GDM1 (cell line): ENCODE data around the gene STX18.
"Not testable (repeated sequence)": the region's sequence is repeated elsewhere in the genome, so short reads cannot be mapped to it uniquely, and the experiment has no call there.

ENCODE experiments used
- DNase-seq: peaks from one replicate; lab custom pipeline; 2025; lab: John Stamatoyannopoulos, UW

Gene STX18

DNA sequence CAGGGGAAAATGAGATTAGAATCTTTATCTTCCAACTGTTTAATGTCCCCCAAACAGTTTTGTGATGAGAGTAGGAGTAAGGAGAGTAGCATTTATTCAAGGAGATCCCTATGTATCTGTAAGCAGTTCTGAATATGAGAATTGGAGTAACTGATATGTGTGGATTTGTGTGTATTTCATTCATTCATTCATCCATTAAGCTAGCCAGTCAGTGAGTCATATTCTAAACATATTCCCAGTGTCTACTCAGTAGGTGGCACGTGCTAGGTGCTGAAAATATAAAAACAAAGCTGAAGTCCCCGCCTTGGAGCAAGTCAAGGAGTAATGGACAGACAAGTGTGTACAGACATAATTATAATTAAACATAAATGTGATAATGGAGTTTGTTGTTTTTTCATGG lies 12.4 kb upstream of the STX18 start:
- no peak for DNase-seq

- DNase-seq: not testable (repeated sequence)
Measured at GRCh38 chr4:4552042-4552441, 10.2 kb upstream of the STX18 start.

DNA sequence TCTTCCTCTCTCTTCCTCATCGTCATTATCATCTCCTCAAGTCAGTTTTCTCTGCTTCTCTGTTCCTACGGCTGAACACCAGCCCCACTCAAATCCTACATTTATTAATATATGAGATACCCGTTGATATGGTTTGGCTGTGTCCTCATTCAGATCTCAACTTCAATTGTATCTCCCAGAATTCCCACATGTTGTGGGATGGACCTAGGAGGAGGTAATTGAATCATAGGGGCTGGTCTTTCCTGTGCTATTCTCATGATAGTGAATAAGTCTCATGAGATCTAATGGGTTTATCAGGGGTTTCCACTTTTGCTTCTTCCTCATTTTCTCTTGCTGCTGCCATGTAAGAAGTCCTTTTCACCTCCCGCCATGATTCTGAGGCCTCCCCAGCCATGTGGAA lies 8.3 kb upstream of the STX18 start:
- not testable (repeated sequence) for DNase-seq

DNA sequence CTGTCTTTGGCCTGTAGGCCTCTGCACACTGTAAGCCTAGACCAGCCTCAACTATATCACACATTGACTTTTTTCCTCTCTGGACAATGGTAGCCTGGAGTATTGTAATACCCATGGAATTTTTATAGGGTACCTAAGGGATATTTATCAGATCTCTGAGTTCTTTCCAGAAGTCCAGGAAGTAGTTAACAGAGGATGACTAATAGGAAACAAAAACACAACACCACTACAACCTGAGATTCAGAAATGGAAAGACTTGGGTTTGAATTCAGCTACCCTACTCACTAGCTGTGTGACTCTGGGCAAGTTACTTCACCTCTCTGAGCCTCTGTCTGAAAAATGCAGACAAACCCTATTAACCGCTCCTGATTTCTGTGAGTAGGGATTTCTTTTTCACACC lies 7.7 kb upstream of the STX18 start:
- no peak for DNase-seq

DNA sequence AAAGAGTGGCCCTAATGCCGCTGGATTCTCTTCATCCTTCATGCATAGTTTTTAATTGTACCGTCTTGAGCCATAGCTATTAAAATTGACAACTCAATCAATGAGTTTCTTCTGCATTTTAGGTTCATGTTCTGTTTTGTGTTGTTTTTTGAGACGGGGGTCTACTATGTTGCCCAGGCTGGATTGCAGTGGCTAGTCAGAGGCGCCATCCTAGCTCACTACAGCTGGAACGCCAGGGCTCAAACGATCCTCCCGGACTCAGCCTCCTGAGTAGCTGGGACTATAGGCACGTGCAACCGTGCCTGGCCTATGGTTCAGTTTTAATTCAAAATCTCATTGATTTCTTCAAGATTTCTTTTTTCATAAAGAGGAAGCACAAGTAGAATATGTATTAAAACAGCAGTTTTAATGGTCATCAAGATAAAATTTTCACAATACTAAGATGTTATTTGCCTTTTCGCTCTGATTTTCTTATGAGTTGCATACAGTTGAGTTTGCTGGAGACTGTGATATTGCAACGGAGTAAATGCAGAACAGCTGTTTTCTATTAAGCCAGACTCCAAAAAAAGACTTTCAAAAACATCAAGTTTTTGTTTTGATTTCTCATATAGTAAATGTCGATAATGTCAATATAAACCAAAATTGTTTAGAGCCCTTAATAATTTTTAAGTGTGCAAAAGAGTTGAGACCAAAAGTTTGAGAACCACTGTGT lies 1.1 kb upstream of the STX18 start:
- DNase-seq: no peak

- DNase-seq: no peak
Measured at GRCh38 chr4:4541040-4541631, 712 bp downstream of the STX18 start.

- no peak for DNase-seq
Measured at GRCh38 chr4:4539481-4539880, 2.4 kb downstream of the STX18 start.

- DNase-seq: no peak
Measured at GRCh38 chr4:4535590-4535989, 6.3 kb downstream of the STX18 start.

DNA sequence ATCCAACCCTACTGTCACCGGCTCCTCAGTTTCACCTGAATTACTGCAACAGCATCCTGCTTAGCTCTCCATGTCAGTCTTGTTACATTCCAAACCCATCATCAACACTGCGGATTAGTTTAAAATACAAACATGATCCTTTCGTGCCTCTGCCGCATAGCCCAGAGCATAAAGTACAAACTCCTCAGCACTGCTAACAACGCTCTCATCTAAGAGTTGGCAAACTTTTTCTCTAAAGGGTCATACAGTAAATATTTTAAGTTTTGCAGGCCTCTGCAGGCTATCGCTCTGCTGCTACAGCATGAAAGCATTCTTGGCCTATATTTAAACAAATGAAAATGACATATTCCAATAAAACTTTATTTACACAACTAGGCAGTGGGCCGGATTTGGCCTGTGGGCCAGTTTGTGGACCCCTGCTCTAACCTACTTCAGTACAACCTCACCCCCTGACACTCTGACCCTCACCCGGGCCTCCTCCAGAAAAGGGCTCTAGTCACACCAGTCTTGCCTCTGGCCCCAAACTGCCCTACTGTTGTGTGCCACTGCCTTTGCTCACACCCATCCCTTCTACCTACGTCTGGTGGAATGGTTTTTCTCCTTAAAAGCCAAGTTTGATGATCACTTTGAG lies 7.2 kb downstream of the STX18 start:
- DNase-seq: no peak

DNA sequence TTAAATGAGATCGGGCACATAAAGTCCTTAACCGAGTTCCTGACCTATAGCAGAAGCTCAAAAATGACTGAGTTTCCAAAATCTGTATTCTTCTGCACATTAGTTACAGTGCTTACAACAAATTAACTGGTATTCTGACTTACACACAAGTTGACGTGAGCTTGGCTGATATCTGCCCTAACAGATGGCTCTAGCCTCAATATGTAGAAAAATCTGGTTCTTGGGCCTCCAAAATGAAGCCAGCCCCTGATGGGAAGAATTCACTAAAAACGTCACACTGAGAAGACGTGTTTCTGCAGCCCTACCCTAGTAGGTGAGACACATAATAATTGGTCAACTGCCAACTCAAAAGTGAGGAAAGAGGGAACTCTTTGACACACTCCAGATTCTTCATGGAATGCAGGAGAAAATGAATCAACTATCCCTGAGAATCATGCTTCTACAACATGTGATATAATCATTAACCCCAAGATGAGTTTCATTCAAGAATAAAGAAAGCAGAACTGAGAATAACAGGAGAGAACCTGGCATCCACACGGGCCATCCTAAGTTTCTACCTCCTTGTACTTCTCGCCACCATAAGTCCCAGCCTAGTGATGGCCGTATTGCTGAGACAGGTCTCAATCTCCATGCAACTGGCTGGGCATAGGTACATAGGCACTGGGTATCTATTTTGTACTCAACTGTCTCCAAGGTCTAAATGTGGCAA lies 8.2 kb downstream of the STX18 start:
- no peak for DNase-seq

GRCh38 chr4:4532371-4533154 lies 9.3 kb downstream of the STX18 start:
- DNase-seq: no peak

- no peak for DNase-seq
Measured at GRCh38 chr4:4529392-4529791, 12.5 kb downstream of the STX18 start.

DNA sequence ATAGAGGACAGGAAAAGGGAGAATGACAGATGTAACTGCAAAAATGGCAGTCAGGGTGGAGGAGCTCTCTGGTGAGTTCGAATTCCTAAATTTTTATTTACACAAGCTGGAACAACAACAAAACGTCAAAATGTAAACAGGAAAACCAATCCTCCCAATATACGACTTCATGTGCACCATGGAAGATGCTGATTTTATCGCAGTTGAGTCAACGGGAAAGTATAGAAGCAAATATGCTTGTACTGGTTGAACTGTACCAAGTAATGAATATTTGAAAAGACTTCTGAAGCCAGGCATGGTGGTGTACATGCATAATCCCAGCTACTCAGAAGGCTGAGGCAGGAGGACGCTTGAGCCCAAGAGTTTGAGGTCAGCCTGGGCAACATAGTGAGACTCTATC lies 15.4 kb downstream of the STX18 start:
- no peak for DNase-seq

DNA sequence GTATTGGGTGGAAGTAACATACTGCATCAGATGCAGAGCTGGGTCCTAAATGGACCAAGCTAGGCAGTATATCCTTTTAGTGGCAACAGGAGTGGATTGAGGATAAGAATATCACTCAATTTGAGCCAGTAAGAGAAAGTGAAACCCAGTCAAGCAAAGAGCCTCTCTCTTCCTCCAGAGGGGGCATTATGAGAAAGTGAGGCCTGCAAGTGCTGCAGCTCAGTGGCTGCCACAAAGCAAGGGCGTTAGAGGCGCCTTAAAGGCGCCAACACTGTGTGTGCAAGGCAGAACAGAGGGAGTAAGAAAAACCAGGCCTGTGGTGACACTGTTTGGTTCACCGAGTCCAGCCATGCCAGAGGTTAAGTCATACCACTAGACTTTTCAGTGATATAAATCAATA lies 17.5 kb downstream of the STX18 start:
- DNase-seq: peak; percentile 10

DNA sequence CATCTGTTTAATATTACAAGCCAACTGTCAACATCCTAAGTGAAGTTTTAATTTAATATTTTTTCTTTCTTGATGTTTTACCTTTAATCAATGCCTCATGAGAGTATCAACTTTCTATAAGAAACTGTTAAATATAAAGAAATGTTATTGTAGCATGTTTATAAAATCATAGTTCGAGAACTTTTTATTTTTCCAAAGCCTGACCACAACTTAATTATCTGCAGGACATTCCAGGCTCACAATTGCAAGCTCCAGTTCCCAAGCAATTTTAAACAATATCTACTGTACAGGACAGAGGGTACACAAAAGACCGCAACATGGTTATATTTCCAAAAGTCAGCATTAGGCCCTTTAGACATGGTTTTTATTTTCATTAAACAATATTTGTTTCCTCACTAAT lies 20.1 kb downstream of the STX18 start:
- no peak for DNase-seq

- DNase-seq: no peak
Measured at GRCh38 chr4:4521136-4521535, 20.7 kb downstream of the STX18 start.

DNA sequence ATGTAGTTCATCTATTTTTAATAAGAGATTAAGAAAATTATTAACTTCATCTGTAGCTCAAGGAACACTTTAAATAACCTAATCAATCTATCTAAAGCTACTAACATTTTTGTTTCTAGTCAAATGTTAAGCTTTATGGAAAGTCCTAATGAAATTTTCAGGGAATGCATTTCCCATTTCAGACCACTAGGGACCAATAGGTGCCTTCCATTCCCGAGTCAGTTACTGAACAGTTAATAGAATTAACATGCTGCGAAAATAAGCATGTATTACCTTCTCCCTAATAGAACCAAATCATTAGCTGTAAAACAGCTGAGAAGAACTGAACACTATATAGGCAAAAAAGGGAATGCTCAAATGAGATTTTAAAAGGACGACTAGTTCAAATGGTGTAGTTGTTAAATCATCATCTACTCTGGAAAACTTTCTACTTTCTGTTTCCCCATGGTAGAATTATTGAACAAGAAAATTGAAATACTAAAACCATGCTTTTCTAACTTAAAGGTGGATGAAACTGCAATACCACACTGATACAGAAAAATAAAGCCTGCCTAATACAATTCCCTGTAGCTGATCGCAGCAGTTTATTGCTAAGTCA lies 22.5 kb downstream of the STX18 start:
- no peak for DNase-seq

GRCh38 chr4:4518747-4519146 lies 23.1 kb downstream of the STX18 start:
- no peak for DNase-seq

GRCh38 chr4:4514786-4515185 lies 27.1 kb downstream of the STX18 start:
- DNase-seq: no peak

DNA sequence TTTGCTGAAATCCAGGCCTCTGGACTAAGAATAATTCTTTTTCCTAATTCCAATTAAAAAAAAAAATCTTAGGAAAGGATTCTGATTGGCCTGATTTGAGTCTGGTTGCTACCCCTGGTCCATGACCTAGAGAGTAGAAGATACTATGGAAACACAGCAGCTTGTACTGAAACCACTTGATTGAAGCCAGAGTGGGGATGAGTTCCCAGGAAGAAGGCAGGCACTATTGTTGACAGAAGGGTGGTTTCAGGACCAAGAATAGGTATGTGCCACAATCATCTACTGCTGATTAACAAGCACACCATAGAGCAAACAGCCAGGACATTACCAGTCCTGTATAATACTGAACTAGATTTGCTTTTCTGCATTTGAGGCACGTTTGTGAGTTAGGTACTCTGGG lies 29.6 kb downstream of the STX18 start:
- DNase-seq: no peak

DNA sequence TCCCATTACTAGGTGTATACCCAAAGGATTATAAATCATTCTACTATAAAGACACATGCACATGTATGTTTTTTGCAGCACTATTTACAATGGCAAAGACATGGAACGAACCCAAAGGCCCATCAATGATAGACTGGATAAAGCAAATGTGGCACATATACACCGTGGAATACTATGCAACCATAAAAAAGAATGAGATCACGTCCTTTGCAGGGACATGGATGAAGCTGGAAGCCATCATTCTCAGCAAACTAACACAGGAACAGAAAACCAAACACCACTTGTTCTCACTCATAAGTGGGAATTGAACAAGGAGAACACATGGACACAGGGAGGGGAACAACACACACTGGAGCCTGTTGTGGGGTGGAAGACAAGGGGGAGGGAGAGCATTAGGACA lies 31.2 kb downstream of the STX18 start:
- DNase-seq: not testable (repeated sequence)

DNA sequence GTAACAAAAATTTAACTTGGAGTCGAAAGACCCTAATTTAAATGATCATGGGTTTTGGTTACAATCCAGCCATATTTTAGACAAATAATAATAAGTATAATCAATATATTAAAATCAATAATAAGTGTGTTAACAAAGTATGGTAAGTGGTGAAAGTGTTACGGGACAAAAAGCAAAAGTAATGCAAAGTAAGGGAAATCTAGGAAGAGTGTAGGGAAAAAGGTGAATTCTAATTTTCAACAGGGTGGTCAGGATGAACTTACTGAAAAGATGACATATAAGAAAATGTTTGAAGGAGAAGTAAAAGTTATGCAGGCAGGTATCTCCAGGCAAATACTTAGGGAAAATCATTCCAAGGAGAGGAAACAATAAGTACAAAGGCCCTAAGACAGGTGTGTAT lies 32.3 kb downstream of the STX18 start:
- no peak for DNase-seq
